GM23338 (cell line): ENCODE results near the gene LIMK2. TPM values are rescaled to one million over a fixed set of nuclear protein-coding genes. Genes with fewer than 3 reads are reported as not detected.

Experiments
- ATAC-seq: fragments of 200-7000 bp; cut with Tn5 transposase; 3 replicates; pipeline ENCODE4 v1.9.1; 2020
- DNase-seq: peaks from one replicate; pipeline ENCODE4 v3.0.0-alpha.2; 2015; ENCODE audit warnings: low spot score
- H2AFZ ChIP-seq: fragments of 200-600 bp; sonication (generic); 2 replicates; pipeline ENCODE4 v1.8.0; 2016; ENCODE audit warnings: antibody characterized with exemption, mild to moderate bottlenecking, moderate library complexity
- H3F3A ChIP-seq: fragments of 200-600 bp; sonication (generic); replicated peaks from 2 replicates; pipeline ENCODE4 v1.8.0; 2017; ENCODE audit warnings: antibody characterized with exemption, mixed run types, low read depth
- H3K27ac ChIP-seq: fragments of 200-600 bp; sonication (generic); 2 replicates; pipeline ENCODE4 v1.6.1; 2016; ENCODE audit warnings: low read depth
- H3K27me3 ChIP-seq: fragments of 200-600 bp; sonication (generic); 2 replicates; pipeline ENCODE4 v1.8.0; 2016; ENCODE audit warnings: mild to moderate bottlenecking, mixed run types, moderate library complexity; ENCODE audit not compliant: insufficient read depth
- H3K36me3 ChIP-seq: fragments of 200-600 bp; sonication (generic); 2 replicates; pipeline ENCODE4 v1.8.0; 2016; ENCODE audit warnings: mild to moderate bottlenecking; ENCODE audit not compliant: insufficient read depth
- H3K4me1 ChIP-seq: fragments of 200-600 bp; sonication (generic); 2 replicates; pipeline ENCODE4 v1.8.0; 2016; ENCODE audit warnings: mild to moderate bottlenecking, moderate library complexity; ENCODE audit not compliant: insufficient read depth
- H3K4me2 ChIP-seq: fragments of 200-600 bp; sonication (generic); 2 replicates; pipeline ENCODE4 v1.7.1; 2017; ENCODE audit warnings: mixed run types
- H3K4me3 ChIP-seq: fragments of 200-600 bp; sonication (generic); 2 replicates; pipeline ENCODE4 v1.6.1; 2016; ENCODE audit warnings: mixed run types
- H3K79me2 ChIP-seq: fragments of 200-600 bp; sonication (generic); replicated peaks from 2 replicates; pipeline ENCODE4 v1.8.0; 2017; ENCODE audit warnings: mild to moderate bottlenecking; ENCODE audit not compliant: insufficient read depth
- H3K9me2 ChIP-seq: fragments of 200-600 bp; sonication (generic); 2 replicates; pipeline ENCODE4 v1.8.0; 2017; ENCODE audit not compliant: insufficient read depth
- H4K20me1 ChIP-seq: fragments of 200-600 bp; sonication (generic); replicated peaks from 2 replicates; pipeline ENCODE4 v1.8.0; 2017; ENCODE audit warnings: mild to moderate bottlenecking; ENCODE audit not compliant: insufficient read depth
- H3K27ac Mint-ChIP-seq: 2 replicates; pipeline ENCODE4 v1.8.0; 2020; ENCODE audit warnings: inconsistent platforms, mild to moderate bottlenecking, moderate library complexity, mixed read lengths
- H3K27me3 Mint-ChIP-seq: 3 replicates; pipeline ENCODE4 v1.8.0; 2022; ENCODE audit warnings: low read depth, mild to moderate bottlenecking, moderate library complexity, mixed read lengths, inconsistent platforms; ENCODE audit not compliant: insufficient read depth, poor library complexity
- H3K36me3 Mint-ChIP-seq: 3 replicates; pipeline ENCODE4 v1.8.0; 2021; ENCODE audit warnings: low read depth, mild to moderate bottlenecking, inconsistent platforms, moderate library complexity, mixed read lengths
- H3K4me1 Mint-ChIP-seq: 3 replicates; pipeline ENCODE4 v1.8.0; 2020; ENCODE audit warnings: mild to moderate bottlenecking, inconsistent platforms, mixed read lengths
- H3K4me3 Mint-ChIP-seq: 3 replicates; pipeline ENCODE4 v1.8.0; 2021; ENCODE audit warnings: moderate library complexity, mild to moderate bottlenecking, inconsistent platforms, mixed read lengths
- H3K9me3 Mint-ChIP-seq: 3 replicates; pipeline ENCODE4 v1.8.0; 2020; ENCODE audit warnings: moderate library complexity, mild to moderate bottlenecking, inconsistent platforms, mixed read lengths
- CREB1 ChIP-seq: fragments of 250-450 bp; sonication (Bioruptor Pico); IDR thresholded peaks from 2 replicates; pipeline ENCODE4 v1.5.0; 2020; ENCODE audit warnings: low read depth, mild to moderate bottlenecking, moderate library complexity
- EZH2 ChIP-seq: fragments of 200-600 bp; sonication (generic); IDR thresholded peaks from one replicate; pipeline ENCODE4 v1.8.0; 2017; ENCODE audit warnings: antibody characterized with exemption, mild to moderate bottlenecking, low read depth; ENCODE audit not compliant: unreplicated experiment
- EZH2phosphoT487 ChIP-seq: fragments of 200-600 bp; sonication (generic); IDR thresholded peaks from one replicate; pipeline ENCODE4 v1.8.1; 2018; ENCODE audit warnings: antibody characterized with exemption; ENCODE audit not compliant: unreplicated experiment
- JUNB ChIP-seq: IDR thresholded peaks from one replicate; pipeline ENCODE4 v1.6.1; 2016; ENCODE audit warnings: antibody characterized with exemption; ENCODE audit not compliant: unreplicated experiment
- NANOG ChIP-seq: IDR thresholded peaks from 2 replicates; pipeline ENCODE4 v1.6.1; 2016; ENCODE audit warnings: antibody characterized with exemption, borderline replicate concordance
- POLR2AphosphoS5 ChIP-seq: IDR thresholded peaks from 2 replicates; pipeline ENCODE4 v1.6.1; 2016; ENCODE audit warnings: antibody characterized with exemption, low read depth
- STAT1 ChIP-seq: IDR thresholded peaks from one replicate; pipeline ENCODE4 v1.6.1; 2016; ENCODE audit warnings: antibody characterized with exemption; ENCODE audit not compliant: unreplicated experiment
- ZNF114 ChIP-seq: fragments of 250-450 bp; sonication (Bioruptor Pico); IDR thresholded peaks from 2 replicates; pipeline ENCODE4 v1.5.0; 2020; ENCODE audit warnings: mild to moderate bottlenecking, moderate library complexity
- ZNF331 ChIP-seq: fragments of 250-450 bp; sonication (Bioruptor Pico); IDR thresholded peaks from 2 replicates; pipeline ENCODE4 v1.5.0; 2020; ENCODE audit warnings: low read depth, mild to moderate bottlenecking, moderate library complexity
- polyA plus RNA-seq: library from polyadenylated mRNA; unstranded; fragments of >200 nt; fragmentation: Nextera tagmentation; extraction: Ambion mirVana; gene quantifications from 2 replicates; pipeline ENCODE4 v1.2.1, GENCODE V29; 2016
- total RNA-seq: library from RNA; depleted of rRNA; stranded (reverse); fragments of >200 nt; shearing (Covaris generic); gene quantifications from 2 replicates; pipeline ENCODE4 v1.2.3, GENCODE V29; 2014
- TF ChIP-seq, protein P1 (sequence below): IDR thresholded peaks from one replicate; pipeline ENCODE4 v1.6.1; 2018; ENCODE audit warnings: antibody characterized with exemption; ENCODE audit not compliant: unreplicated experiment
- TF ChIP-seq, protein P2 (sequence below): IDR thresholded peaks from 2 replicates; pipeline ENCODE4 v1.6.1; 2016; ENCODE audit warnings: antibody characterized with exemption
- TF ChIP-seq, protein P3 (sequence below), 2 experiments: fragments of 200-600 bp in 1 of 2; sonication (generic) in 1 of 2; conservative IDR thresholded peaks; 2 replicates each; pipeline versions ENCODE4 v1.5.1 to v1.6.1; 2016 to 2017; ENCODE audit warnings: antibody characterized with exemption in 2 of 2, low read depth in 2 of 2, mild to moderate bottlenecking in 2 of 2, moderate library complexity in 1 of 2
- TF ChIP-seq, protein P4 (sequence below): fragments of 250-450 bp; sonication (Bioruptor Pico); IDR thresholded peaks from 2 replicates; pipeline ENCODE4 v1.5.0; 2020; ENCODE audit warnings: mild to moderate bottlenecking, moderate library complexity

The LIMK2 gene
- total and polyA plus RNA-seq, 2 experiments from 2014 or later, result 12.5 to 39.8 TPM

DNA sequence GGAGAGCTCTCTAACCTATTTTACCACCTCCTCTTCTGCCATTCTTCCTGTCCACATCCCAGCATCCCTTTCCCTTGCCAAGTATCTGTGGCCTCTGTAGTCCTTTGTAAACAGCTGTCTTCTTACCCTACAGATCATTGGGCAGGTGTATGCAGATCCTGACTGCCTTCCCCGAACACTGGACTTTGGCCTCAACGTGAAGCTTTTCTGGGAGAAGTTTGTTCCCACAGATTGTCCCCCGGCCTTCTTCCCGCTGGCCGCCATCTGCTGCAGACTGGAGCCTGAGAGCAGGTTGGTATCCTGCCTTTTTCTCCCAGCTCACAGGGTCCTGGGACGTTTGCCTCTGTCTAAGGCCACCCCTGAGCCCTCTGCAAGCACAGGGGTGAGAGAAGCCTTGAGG lies 62.9 kb downstream of the LIMK2 start:
- Mint-ChIP-seq H3K27me3 (no peaks in the 10 kb centered on the region), H3K4me1 (peaks cover 12% of the 10 kb centered on the region), H3K4me3 (no peak overlapping the region), H3K9me3 (no peaks in the 10 kb centered on the region), H3K36me3 (peaks cover 62% of the 10 kb centered on the region), H3K27ac (no peak overlapping the region)
- Histone ChIP-seq H2AFZ (no peak overlapping the region), H3K36me3 (peaks cover 23% of the 10 kb centered on the region), H3K4me3 (no peak overlapping the region), H3K27ac (no peak overlapping the region), H3K4me2 (no peak overlapping the region), H4K20me1 (no peaks in the 10 kb centered on the region), H3K4me1 (peaks cover 5% of the 10 kb centered on the region; the same call in 1 of the 2 replicates), H3K79me2 (no peaks in the 10 kb centered on the region), H3K27me3 (no peaks in the 10 kb centered on the region), H3F3A (0 out of 2 replicates have a peak, but pooled peaks cover 3% of the 10 kb centered on the region), H3K9me2 (no peaks in the 10 kb centered on the region)
- DNase-seq (no peak), ATAC-seq (no peak)
- TF ChIP-seq STAT1, result no peak
- no peak for TF ChIP-seq CREB1 (CRISPR knock-in tag)
- no peak for TF ChIP-seq JUNB
- TF ChIP-seq ZNF114 (CRISPR knock-in tag), result no peak
- no peak for TF ChIP-seq EZH2phosphoT487
- TF ChIP-seq, protein P1, sequence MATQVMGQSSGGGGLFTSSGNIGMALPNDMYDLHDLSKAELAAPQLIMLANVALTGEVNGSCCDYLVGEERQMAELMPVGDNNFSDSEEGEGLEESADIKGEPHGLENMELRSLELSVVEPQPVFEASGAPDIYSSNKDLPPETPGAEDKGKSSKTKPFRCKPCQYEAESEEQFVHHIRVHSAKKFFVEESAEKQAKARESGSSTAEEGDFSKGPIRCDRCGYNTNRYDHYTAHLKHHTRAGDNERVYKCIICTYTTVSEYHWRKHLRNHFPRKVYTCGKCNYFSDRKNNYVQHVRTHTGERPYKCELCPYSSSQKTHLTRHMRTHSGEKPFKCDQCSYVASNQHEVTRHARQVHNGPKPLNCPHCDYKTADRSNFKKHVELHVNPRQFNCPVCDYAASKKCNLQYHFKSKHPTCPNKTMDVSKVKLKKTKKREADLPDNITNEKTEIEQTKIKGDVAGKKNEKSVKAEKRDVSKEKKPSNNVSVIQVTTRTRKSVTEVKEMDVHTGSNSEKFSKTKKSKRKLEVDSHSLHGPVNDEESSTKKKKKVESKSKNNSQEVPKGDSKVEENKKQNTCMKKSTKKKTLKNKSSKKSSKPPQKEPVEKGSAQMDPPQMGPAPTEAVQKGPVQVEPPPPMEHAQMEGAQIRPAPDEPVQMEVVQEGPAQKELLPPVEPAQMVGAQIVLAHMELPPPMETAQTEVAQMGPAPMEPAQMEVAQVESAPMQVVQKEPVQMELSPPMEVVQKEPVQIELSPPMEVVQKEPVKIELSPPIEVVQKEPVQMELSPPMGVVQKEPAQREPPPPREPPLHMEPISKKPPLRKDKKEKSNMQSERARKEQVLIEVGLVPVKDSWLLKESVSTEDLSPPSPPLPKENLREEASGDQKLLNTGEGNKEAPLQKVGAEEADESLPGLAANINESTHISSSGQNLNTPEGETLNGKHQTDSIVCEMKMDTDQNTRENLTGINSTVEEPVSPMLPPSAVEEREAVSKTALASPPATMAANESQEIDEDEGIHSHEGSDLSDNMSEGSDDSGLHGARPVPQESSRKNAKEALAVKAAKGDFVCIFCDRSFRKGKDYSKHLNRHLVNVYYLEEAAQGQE, result no peak
- no peak for TF ChIP-seq NANOG
- TF ChIP-seq, protein P2, sequence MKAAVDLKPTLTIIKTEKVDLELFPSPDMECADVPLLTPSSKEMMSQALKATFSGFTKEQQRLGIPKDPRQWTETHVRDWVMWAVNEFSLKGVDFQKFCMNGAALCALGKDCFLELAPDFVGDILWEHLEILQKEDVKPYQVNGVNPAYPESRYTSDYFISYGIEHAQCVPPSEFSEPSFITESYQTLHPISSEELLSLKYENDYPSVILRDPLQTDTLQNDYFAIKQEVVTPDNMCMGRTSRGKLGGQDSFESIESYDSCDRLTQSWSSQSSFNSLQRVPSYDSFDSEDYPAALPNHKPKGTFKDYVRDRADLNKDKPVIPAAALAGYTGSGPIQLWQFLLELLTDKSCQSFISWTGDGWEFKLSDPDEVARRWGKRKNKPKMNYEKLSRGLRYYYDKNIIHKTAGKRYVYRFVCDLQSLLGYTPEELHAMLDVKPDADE, result no peak
- TF ChIP-seq EZH2, result no peak
- TF ChIP-seq, protein P3, sequence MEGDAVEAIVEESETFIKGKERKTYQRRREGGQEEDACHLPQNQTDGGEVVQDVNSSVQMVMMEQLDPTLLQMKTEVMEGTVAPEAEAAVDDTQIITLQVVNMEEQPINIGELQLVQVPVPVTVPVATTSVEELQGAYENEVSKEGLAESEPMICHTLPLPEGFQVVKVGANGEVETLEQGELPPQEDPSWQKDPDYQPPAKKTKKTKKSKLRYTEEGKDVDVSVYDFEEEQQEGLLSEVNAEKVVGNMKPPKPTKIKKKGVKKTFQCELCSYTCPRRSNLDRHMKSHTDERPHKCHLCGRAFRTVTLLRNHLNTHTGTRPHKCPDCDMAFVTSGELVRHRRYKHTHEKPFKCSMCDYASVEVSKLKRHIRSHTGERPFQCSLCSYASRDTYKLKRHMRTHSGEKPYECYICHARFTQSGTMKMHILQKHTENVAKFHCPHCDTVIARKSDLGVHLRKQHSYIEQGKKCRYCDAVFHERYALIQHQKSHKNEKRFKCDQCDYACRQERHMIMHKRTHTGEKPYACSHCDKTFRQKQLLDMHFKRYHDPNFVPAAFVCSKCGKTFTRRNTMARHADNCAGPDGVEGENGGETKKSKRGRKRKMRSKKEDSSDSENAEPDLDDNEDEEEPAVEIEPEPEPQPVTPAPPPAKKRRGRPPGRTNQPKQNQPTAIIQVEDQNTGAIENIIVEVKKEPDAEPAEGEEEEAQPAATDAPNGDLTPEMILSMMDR (conservative IDR thresholded peaks at IDR 0.05; ENCODE audit: low read depth in 2 of 2), result no peak
- no peak for TF ChIP-seq POLR2AphosphoS5
- TF ChIP-seq ZNF331, result no peak
- TF ChIP-seq, protein P4, sequence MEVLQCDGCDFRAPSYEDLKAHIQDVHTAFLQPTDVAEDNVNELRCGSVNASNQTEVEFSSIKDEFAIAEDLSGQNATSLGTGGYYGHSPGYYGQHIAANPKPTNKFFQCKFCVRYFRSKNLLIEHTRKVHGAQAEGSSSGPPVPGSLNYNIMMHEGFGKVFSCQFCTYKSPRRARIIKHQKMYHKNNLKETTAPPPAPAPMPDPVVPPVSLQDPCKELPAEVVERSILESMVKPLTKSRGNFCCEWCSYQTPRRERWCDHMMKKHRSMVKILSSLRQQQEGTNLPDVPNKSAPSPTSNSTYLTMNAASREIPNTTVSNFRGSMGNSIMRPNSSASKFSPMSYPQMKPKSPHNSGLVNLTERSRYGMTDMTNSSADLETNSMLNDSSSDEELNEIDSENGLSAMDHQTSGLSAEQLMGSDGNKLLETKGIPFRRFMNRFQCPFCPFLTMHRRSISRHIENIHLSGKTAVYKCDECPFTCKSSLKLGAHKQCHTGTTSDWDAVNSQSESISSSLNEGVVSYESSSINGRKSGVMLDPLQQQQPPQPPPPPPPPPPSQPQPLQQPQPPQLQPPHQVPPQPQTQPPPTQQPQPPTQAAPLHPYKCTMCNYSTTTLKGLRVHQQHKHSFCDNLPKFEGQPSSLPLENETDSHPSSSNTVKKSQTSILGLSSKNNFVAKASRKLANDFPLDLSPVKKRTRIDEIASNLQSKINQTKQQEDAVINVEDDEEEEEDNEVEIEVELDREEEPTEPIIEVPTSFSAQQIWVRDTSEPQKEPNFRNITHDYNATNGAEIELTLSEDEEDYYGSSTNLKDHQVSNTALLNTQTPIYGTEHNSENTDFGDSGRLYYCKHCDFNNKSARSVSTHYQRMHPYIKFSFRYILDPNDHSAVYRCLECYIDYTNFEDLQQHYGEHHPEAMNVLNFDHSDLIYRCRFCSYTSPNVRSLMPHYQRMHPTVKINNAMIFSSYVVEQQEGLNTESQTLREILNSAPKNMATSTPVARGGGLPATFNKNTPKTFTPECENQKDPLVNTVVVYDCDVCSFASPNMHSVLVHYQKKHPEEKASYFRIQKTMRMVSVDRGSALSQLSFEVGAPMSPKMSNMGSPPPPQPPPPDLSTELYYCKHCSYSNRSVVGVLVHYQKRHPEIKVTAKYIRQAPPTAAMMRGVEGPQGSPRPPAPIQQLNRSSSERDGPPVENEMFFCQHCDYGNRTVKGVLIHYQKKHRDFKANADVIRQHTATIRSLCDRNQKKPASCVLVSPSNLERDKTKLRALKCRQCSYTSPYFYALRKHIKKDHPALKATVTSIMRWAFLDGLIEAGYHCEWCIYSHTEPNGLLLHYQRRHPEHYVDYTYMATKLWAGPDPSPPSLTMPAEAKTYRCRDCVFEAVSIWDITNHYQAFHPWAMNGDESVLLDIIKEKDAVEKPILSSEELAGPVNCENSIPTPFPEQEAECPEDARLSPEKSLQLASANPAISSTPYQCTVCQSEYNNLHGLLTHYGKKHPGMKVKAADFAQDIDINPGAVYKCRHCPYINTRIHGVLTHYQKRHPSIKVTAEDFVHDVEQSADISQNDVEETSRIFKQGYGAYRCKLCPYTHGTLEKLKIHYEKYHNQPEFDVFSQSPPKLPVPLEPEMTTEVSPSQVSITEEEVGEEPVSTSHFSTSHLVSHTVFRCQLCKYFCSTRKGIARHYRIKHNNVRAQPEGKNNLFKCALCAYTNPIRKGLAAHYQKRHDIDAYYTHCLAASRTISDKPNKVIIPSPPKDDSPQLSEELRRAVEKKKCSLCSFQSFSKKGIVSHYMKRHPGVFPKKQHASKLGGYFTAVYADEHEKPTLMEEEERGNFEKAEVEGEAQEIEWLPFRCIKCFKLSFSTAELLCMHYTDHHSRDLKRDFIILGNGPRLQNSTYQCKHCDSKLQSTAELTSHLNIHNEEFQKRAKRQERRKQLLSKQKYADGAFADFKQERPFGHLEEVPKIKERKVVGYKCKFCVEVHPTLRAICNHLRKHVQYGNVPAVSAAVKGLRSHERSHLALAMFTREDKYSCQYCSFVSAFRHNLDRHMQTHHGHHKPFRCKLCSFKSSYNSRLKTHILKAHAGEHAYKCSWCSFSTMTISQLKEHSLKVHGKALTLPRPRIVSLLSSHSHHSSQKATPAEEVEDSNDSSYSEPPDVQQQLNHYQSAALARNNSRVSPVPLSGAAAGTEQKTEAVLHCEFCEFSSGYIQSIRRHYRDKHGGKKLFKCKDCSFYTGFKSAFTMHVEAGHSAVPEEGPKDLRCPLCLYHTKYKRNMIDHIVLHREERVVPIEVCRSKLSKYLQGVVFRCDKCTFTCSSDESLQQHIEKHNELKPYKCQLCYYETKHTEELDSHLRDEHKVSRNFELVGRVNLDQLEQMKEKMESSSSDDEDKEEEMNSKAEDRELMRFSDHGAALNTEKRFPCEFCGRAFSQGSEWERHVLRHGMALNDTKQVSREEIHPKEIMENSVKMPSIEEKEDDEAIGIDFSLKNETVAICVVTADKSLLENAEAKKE (CRISPR knock-in tag), result no peak
